GM21360 (cell line): Measurements from ENCODE around the gene TM9SF2.
"Not testable (repeated sequence)": the region's sequence is repeated elsewhere in the genome, so short reads cannot be mapped to it uniquely, and the experiment has no call there.

Source experiments
- ATAC-seq: cut with Tn5 transposase; IDR thresholded peaks from one replicate; pipeline ENCODE4 v1.9.1; 2021; ENCODE audit warnings: mild to moderate bottlenecking, moderate library complexity; ENCODE audit not compliant: unreplicated experiment

The TM9SF2 gene

DNA sequence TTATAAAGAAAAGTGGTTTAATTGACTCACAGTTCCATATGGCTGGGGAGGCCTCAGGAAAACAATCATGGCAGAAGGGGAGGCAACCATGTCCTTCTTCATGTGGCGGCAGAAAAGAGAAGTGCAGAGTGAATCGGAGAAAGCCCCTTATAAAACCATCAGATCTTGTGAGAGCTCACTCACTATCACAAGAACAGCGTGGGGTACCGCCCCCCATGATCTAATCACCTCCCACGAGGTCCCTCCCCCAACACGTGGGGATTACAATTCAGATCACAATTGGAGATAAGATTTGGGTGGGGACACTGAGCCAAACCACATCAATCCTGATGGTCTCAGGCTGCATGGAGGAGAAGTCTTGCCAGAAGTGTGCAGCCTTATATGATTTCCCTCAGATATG lies 26.0 kb downstream of the TM9SF2 start:
- no peak for ATAC-seq

DNA sequence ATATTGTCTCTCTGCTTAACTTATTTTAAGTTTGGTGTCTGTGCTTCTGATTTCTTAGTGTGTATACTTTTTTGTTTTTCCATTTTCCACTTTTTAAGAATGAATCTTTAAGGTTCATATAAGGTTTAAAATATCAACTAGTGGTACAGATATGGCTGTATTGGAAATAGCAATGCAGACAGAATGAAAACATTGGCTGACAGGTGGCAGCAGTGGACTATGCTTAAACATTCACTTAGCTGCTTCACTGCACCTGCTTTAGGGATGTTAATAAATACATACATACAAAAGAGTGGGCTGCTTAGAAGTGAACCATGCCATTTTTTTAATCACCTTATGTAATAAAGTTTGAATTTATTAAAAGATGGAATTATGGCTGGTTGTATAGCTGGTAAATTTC lies 27.3 kb downstream of the TM9SF2 start:
- no peak for ATAC-seq

- no peak for ATAC-seq
Measured at GRCh38 chr13:99536023-99536422, 34.8 kb downstream of the TM9SF2 start.

GRCh38 chr13:99540530-99540929 lies 39.3 kb downstream of the TM9SF2 start:
- no peak for ATAC-seq

GRCh38 chr13:99542788-99543406 lies 41.6 kb downstream of the TM9SF2 start:
- ATAC-seq = peak; percentile 96

DNA sequence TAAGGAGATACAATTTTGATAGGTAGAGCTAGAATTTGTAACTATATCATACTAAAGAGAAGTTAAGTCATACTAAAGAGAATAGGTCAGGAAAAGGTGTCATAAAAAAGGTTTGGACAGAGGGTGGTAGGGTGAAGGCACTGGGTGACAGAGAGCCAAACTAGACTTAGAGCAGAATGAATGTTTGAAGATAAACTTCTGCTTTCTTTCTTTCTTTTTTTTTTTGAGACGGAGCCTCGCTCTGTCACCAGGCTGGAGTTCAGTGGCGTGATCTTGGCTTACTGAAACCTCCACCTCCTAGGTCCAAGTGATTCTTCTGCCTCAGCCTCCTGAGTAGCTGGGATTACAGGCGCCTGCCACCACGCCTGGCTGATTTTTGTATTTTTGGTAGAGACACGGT lies 44.1 kb downstream of the TM9SF2 start:
- ATAC-seq = no peak

GRCh38 chr13:99545979-99546378 lies 44.7 kb downstream of the TM9SF2 start:
- no peak for ATAC-seq

- no peak for ATAC-seq
Measured at GRCh38 chr13:99546878-99547277, 45.6 kb downstream of the TM9SF2 start.

DNA sequence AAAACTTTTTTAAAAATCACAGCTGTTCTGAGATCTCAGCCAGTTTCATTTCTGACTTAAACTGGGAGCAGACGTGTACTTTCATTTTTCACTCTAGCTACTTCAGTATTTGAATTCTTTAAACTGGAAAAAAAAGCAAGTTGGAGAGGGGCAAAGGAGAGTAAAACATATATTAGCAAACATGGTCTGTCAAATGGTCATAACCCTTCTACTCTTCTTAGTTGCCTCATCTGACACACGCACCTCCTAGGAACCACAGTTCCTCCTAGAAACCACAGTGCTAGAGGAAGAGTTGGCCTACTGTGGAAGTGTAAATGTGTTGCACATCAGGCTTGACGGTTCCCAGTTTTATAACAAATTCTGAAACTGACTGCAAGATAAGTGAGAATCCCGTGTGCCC lies 47.2 kb downstream of the TM9SF2 start:
- peak; percentile 64 for ATAC-seq

GRCh38 chr13:99553033-99553432 lies 51.8 kb downstream of the TM9SF2 start:
- no peak for ATAC-seq

DNA sequence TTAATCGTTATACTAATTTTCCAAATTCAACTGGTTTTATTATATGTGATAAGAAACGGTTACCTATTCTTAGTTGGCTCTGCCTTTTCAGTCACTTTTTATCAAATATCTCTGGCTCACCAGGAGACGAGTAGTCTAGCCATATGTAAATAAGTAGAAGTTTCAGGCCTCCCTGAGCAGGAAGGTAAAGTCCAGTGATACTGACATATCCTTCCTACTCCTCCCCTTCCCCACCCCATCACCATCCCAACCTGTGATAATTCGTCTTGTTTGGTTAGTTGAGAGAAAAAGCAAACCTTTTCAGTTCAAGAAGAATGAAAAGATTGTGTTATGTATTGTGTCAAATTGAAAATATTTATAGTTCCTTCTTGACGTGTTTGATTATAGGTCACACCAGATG lies 53.9 kb downstream of the TM9SF2 start:
- ATAC-seq = no peak

- no peak for ATAC-seq
Measured at GRCh38 chr13:99556867-99557443, 55.7 kb downstream of the TM9SF2 start.

DNA sequence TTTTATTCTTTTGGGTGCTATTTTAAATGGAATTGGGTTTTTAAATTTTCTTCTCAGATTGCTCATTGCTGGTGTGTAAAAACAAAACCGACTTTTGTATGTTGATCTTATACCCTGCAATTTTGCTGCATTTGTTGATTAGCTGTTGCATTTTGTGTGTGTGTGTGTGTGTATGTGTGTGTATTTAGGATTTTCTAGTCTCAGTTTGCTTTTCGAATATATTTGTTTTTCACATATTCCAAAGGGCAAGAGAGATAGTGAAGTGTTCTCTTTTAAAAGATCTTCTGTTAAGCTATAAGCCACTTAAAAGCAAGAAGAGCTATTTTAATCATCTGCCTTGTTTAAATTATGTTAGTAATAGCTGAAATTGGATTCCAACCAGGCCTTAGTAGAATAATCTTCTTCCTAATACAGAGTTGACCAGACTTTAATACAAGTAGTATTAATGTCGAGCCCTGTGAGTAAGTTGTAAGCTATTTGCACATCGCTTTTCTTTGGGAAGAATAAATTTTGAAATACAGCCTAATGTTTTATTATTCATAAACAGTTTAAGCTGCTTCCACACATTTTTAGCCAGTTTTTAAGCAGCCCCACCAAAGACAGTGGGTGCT lies 57.4 kb downstream of the TM9SF2 start:
- no peak for ATAC-seq

- ATAC-seq = no peak
Measured at GRCh38 chr13:99559560-99559959, 58.3 kb downstream of the TM9SF2 start.

DNA sequence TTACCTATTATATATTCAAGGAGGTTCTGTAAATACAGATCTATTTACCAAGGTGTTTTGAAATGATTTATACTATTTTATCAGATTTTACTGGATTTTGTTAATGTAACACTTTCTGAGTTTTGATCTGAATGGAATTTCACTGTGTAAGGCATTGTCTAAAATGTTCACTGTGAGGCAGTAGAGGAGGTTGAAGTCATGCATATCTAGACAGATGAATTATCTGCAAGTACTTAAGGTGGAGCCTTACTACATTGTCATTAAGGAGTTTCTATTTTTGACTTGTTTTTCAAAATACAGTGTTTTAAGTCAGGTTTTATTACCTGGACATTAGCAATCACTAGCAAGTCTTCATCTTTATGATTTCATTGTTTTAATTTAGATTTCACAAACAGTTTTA lies 62.1 kb downstream of the TM9SF2 start:
- no peak for ATAC-seq

- ATAC-seq = no peak
Measured at GRCh38 chr13:99564386-99564785, 63.1 kb downstream of the TM9SF2 start.

DNA sequence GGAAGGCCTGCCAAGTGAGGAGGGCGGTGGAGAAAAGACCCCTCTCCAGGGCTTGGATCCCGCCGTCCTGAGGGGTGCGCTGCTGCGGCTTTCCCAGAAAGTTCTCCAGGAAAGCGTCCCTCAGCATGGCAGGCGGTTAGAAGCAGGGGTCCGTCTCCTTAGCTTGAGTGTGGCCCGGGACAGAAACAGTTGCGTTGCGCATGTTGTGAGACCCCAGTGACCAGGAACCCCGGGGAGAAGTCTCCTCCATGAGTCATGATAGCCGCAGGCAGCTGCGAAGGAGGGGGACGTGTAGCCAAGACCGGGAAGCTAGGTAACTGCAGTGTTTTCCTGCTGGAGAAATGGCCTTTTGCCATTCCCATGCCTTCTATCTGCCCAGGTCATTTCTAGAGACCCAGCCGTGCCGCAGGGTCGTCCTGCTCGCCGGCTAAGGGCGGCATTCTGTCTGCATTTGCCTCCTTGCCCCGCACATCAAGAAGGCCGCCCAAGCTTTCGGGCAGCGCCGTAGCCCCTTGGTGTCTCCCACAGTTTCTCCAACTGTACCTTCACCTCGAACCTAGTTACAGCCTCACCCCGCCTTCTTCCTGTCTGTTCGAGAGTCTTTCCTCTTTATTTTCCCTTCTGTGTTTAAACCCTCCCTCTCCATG lies 64.3 kb downstream of the TM9SF2 start:
- no peak for ATAC-seq

GRCh38 chr13:99566125-99567083 lies 65.1 kb downstream of the TM9SF2 start:
- ATAC-seq = no peak

DNA sequence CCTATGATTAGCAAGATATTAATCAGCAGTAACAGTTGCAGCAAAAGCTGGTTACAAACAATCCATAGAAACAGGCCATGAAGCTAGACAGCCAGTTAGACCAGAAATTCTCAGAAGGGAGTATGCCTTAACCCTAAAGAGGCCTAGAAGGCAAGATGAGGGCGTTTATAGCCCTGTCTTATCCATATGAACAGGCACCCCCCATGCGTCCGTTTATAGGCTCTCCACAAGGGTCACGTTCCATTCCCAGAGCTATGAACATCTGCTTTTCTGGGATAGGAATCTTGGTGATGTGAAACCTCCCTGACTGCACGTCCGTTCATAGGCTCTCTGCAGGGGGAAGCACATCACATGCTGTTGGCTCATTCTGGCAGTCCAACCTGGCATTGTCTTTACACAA lies 67.6 kb downstream of the TM9SF2 start:
- not testable (repeated sequence) for ATAC-seq

DNA sequence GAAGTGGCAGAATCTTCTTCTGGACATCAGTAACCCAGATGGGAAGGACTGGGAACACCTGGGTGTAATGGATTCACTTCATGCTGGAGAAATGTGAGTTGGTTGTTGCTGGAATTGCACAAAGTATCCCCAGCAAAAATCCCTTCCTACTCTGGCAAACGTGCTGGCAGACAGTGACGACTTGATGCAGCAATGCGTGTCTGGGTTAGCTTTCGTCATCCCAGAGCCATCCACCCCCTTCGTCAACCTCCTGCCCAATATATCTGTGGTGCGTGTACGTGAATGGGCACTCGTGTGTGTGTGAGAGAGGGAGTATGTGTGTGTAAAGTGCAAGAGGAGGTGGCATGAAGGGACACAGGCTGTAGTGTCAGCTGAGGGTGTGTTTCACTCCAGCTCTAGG lies 70.9 kb downstream of the TM9SF2 start:
- no peak for ATAC-seq

DNA sequence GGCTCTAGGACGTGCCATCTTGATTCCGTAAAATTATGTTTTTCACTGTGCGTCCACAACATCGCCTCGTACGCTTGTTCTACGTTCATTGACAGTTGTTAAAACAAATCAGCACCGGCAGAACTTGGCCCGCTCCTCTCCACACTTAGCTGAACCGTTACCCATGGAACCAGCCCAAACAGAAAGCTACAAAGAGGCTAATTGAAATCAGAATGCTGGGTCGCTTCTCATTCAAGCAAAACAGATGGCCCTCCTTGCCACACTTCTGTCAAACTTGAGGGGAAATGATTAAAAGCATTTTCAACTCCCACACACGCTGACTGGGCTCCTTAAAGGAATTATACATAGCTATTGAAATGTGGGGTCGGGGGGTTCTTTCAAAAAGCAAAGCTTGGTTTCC lies 71.6 kb downstream of the TM9SF2 start:
- ATAC-seq = no peak
